MCF 10A (cell line): ENCODE data around the gene AHCYL2. TPM values are rescaled to one million over a fixed set of nuclear protein-coding genes. Genes with fewer than 3 reads are reported as not detected.

ENCODE experiments used
- BruUV-seq: library from RNA; stranded (reverse); fragments of 400-500 nt; replicated peaks from 2 replicates; lab custom pipeline; 2021; lab: Mats Ljungman, UMichigan
- CTCF ChIA-PET: fragments of 300-600 bp; sonication (Branson Sonifier 250); formaldehyde crosslinking; extraction: SDS; loops from one replicate; lab custom pipeline; 2021; ENCODE audit warnings: antibody characterized with exemption, inconsistent platforms; lab: Yijun Ruan, JAX
- POLR2A ChIA-PET: fragments of 300-600, 350-650 bp; sonication (Branson Sonifier 250); formaldehyde crosslinking; extraction: SDS; loops from one replicate; lab custom pipeline; 2020; ENCODE audit warnings: antibody characterized with exemption, inconsistent platforms; lab: Yijun Ruan, JAX
- DNase-seq: peaks from one replicate; pipeline ENCODE4 v3.0.0-alpha.2; 2018; ENCODE audit not compliant: unreplicated experiment
- H3K27ac Mint-ChIP-seq: one replicate; pipeline ENCODE4 v1.8.0; 2022; ENCODE audit warnings: mild to moderate bottlenecking, low read depth, mixed read lengths; ENCODE audit not compliant: unreplicated experiment
- H3K27me3 Mint-ChIP-seq: one replicate; pipeline ENCODE4 v1.8.0; 2022; ENCODE audit warnings: mixed read lengths; ENCODE audit not compliant: insufficient read depth, unreplicated experiment
- H3K36me3 Mint-ChIP-seq: one replicate; pipeline ENCODE4 v1.8.0; 2022; ENCODE audit warnings: mild to moderate bottlenecking, moderate library complexity, mixed read lengths; ENCODE audit not compliant: insufficient read depth, unreplicated experiment
- H3K4me1 Mint-ChIP-seq: one replicate; pipeline ENCODE4 v1.8.0; 2022; ENCODE audit warnings: mixed read lengths; ENCODE audit not compliant: insufficient read depth, unreplicated experiment
- H3K4me3 Mint-ChIP-seq: one replicate; pipeline ENCODE4 v1.8.0; 2022; ENCODE audit warnings: mild to moderate bottlenecking, moderate library complexity, mixed read lengths; ENCODE audit not compliant: unreplicated experiment
- H3K9me3 Mint-ChIP-seq: one replicate; pipeline ENCODE4 v1.8.0; 2022; ENCODE audit warnings: mixed read lengths; ENCODE audit not compliant: unreplicated experiment
- intact Hi-C: fragments of 100-400 bp; cut with micrococcal nuclease; formaldehyde crosslinking; loops from 2 replicates; pipeline ENCODE4 v1.14.1; 2022
- total RNA-seq: library from RNA; stranded (reverse); gene quantifications from 2 replicates; pipeline ENCODE4 v1.2.3, GENCODE V29; 2022
- TF ChIP-seq, protein P1 (sequence below): fragments of 200-600 bp; IDR thresholded peaks from one replicate; pipeline ENCODE4 v1.8.0; 2022; ENCODE audit warnings: antibody characterized with exemption, mild to moderate bottlenecking; ENCODE audit not compliant: unreplicated experiment

Gene AHCYL2
- total RNA-seq, 1 experiment from 2014 or later: 12.8 TPM

- H3K4me3 Mint-ChIP-seq: no peak overlapping the region
- H3K27ac Mint-ChIP-seq: no peak overlapping the region
- H3K9me3 Mint-ChIP-seq: no peaks in the 10 kb centered on the region
- intact Hi-C loops: no loop called here
- BruUV-seq: no TSS peak
- H3K4me1 Mint-ChIP-seq: no peaks in the 10 kb centered on the region
- H3K36me3 Mint-ChIP-seq: no peaks in the 10 kb centered on the region
- ChIA-PET CTCF (interaction anchor here (0.9 to 2.2 kb wide), 7 partner anchors 8 to 285 kb away, joined by 3 to 11 read pairs (median 4); no protein-coding TSS in a partner anchor), POLR2A (interaction anchor here (0.7 to 1.5 kb wide), 4 partner anchors 9 to 155 kb away, joined by 3 to 5 read pairs (median 3); no protein-coding TSS in a partner anchor)
- TF ChIP-seq, protein P1, sequence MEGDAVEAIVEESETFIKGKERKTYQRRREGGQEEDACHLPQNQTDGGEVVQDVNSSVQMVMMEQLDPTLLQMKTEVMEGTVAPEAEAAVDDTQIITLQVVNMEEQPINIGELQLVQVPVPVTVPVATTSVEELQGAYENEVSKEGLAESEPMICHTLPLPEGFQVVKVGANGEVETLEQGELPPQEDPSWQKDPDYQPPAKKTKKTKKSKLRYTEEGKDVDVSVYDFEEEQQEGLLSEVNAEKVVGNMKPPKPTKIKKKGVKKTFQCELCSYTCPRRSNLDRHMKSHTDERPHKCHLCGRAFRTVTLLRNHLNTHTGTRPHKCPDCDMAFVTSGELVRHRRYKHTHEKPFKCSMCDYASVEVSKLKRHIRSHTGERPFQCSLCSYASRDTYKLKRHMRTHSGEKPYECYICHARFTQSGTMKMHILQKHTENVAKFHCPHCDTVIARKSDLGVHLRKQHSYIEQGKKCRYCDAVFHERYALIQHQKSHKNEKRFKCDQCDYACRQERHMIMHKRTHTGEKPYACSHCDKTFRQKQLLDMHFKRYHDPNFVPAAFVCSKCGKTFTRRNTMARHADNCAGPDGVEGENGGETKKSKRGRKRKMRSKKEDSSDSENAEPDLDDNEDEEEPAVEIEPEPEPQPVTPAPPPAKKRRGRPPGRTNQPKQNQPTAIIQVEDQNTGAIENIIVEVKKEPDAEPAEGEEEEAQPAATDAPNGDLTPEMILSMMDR: no peak
- H3K27me3 Mint-ChIP-seq: no peaks in the 10 kb centered on the region
- no peak for DNase-seq
Observed at GRCh38 chr7:129359176-129359575, 134.3 kb downstream of the AHCYL2 start.

- Mint-ChIP-seq H3K4me1 (no peaks in the 10 kb centered on the region), H3K27me3 (no peaks in the 10 kb centered on the region), H3K9me3 (no peaks in the 10 kb centered on the region), H3K27ac (no peak overlapping the region), H3K36me3 (no peaks in the 10 kb centered on the region), H3K4me3 (no peak overlapping the region)
- no peak for DNase-seq
- BruUV-seq: no TSS peak
- CTCF ChIA-PET: interaction anchor here (0.6 to 2.2 kb wide), 9 partner anchors 8 to 285 kb away, joined by 3 to 11 read pairs (median 4); partner anchors contain the start of gene AHCYL2
- TF ChIP-seq, protein P1: no peak
- intact Hi-C loops: no loop called here
- POLR2A ChIA-PET: interaction anchor here (0.8 to 1.5 kb wide), 2 partner anchors 8 to 17 kb away, joined by 3 read pairs; no protein-coding TSS in a partner anchor
Observed at GRCh38 chr7:129359638-129360037, 134.8 kb downstream of the AHCYL2 start.

GRCh38 chr7:129361771-129362170 lies 136.9 kb downstream of the AHCYL2 start:
- no TSS peak for BruUV-seq
- Mint-ChIP-seq H3K27ac (no peak overlapping the region), H3K4me1 (no peaks in the 10 kb centered on the region), H3K4me3 (no peak overlapping the region), H3K9me3 (no peaks in the 10 kb centered on the region), H3K36me3 (peaks cover 5% of the 10 kb centered on the region), H3K27me3 (no peaks in the 10 kb centered on the region)
- DNase-seq: no peak
- CTCF ChIA-PET: interaction anchor here (0.5 to 2.1 kb wide), 6 partner anchors 11 to 298 kb away, joined by 3 to 15 read pairs (median 3); no protein-coding TSS in a partner anchor
- intact Hi-C loops: no loop called here
- POLR2A ChIA-PET: no interaction called here
- TF ChIP-seq, protein P1: no peak

GRCh38 chr7:129362496-129362895 lies 137.7 kb downstream of the AHCYL2 start:
- intact Hi-C loops: no loop called here
- Mint-ChIP-seq H3K36me3 (peaks cover 5% of the 10 kb centered on the region), H3K9me3 (no peaks in the 10 kb centered on the region), H3K27ac (no peak overlapping the region), H3K27me3 (no peaks in the 10 kb centered on the region), H3K4me1 (no peaks in the 10 kb centered on the region), H3K4me3 (no peak overlapping the region)
- TF ChIP-seq, protein P1: no peak
- DNase-seq: no peak
- ChIA-PET POLR2A (no interaction called here), CTCF (interaction anchor here (0.5 to 2.1 kb wide), 11 partner anchors 10 to 458 kb away, joined by 3 to 15 read pairs (median 4); no protein-coding TSS in a partner anchor)
- BruUV-seq: no TSS peak
